ENCODE results near the gene DSG2.
A peak's percentile ranks its signal among the peaks of the same experiment; 100 is the strongest.

The DSG2 gene

GRCh38 chr18:31554776-31555175, 56.8 kb downstream of the DSG2 start:
- H3K36me3 Mint-ChIP-seq = no peaks in the 10 kb centered on the region
- ATAC-seq (replicated peaks) (no peak), DNase-seq (no peak)
- no peak overlapping the region for H3K4me3 Mint-ChIP-seq
- peaks cover 3 to 9% of the 10 kb centered on the region in 2 donors for H3K4me1 Mint-ChIP-seq
- no peak overlapping the region for H3K27ac Mint-ChIP-seq
- H3K27me3 Mint-ChIP-seq = peaks cover 0 to 14% of the 10 kb centered on the region in 2 donors
- H3K9me3 Mint-ChIP-seq = no peaks in the 10 kb centered on the region

GRCh38 chr18:31555971-31556747, 58.2 kb downstream of the DSG2 start:
- H3K9me3 Mint-ChIP-seq = no peaks in the 10 kb centered on the region
- H3K36me3 Mint-ChIP-seq = no peaks in the 10 kb centered on the region
- H3K27me3 Mint-ChIP-seq = peaks cover 0 to 14% of the 10 kb centered on the region in 2 donors
- peaks cover 3 to 9% of the 10 kb centered on the region in 2 donors for H3K4me1 Mint-ChIP-seq
- ATAC-seq (replicated peaks) (peak; percentile 76 to 82), DNase-seq (peak; percentile 28)
- H3K27ac Mint-ChIP-seq = no peak overlapping the region
- peak overlapping the region in 1 of 2 donors; percentile 41 for H3K4me3 Mint-ChIP-seq

GRCh38 chr18:31557446-31557845, 59.5 kb downstream of the DSG2 start:
- Mint-ChIP-seq H3K27me3 (peaks cover 0 to 14% of the 10 kb centered on the region in 2 donors), H3K36me3 (no peaks in the 10 kb centered on the region), H3K4me3 (no peak overlapping the region), H3K9me3 (no peaks in the 10 kb centered on the region), H3K27ac (no peak overlapping the region), H3K4me1 (peaks cover 3 to 9% of the 10 kb centered on the region in 2 donors)
- no peak for ATAC-seq (replicated peaks)
- no peak for DNase-seq

- H3K27ac Mint-ChIP-seq = no peak overlapping the region
- peaks cover 3 to 9% of the 10 kb centered on the region in 2 donors for H3K4me1 Mint-ChIP-seq
- H3K36me3 Mint-ChIP-seq = no peaks in the 10 kb centered on the region
- peaks cover 0 to 14% of the 10 kb centered on the region in 2 donors for H3K27me3 Mint-ChIP-seq
- H3K9me3 Mint-ChIP-seq = no peaks in the 10 kb centered on the region
- ATAC-seq (replicated peaks) (no peak), DNase-seq (no peak)
- H3K4me3 Mint-ChIP-seq = no peak overlapping the region
Observed at GRCh38 chr18:31558567-31558966, 60.6 kb downstream of the DSG2 start.

- DNase-seq = no peak
- Mint-ChIP-seq H3K36me3 (no peaks in the 10 kb centered on the region), H3K4me1 (no peaks in the 10 kb centered on the region), H3K27ac (no peak overlapping the region), H3K4me3 (no peak overlapping the region), H3K9me3 (no peaks in the 10 kb centered on the region), H3K27me3 (no peaks in the 10 kb centered on the region)
- no peak for ATAC-seq (replicated peaks)
Observed at GRCh38 chr18:31562726-31563125, 64.7 kb downstream of the DSG2 start.

- no peak for ATAC-seq (replicated peaks)
- no peaks in the 10 kb centered on the region for H3K36me3 Mint-ChIP-seq
- no peaks in the 10 kb centered on the region for H3K27me3 Mint-ChIP-seq
- H3K4me3 Mint-ChIP-seq = no peak overlapping the region
- no peaks in the 10 kb centered on the region for H3K9me3 Mint-ChIP-seq
- H3K27ac Mint-ChIP-seq = no peak overlapping the region
- DNase-seq = no peak
- no peaks in the 10 kb centered on the region for H3K4me1 Mint-ChIP-seq
Observed at GRCh38 chr18:31563778-31564177, 65.8 kb downstream of the DSG2 start.

GRCh38 chr18:31565345-31565744, 67.4 kb downstream of the DSG2 start:
- Mint-ChIP-seq H3K4me1 (no peaks in the 10 kb centered on the region), H3K27ac (no peak overlapping the region), H3K9me3 (no peaks in the 10 kb centered on the region), H3K36me3 (no peaks in the 10 kb centered on the region), H3K4me3 (no peak overlapping the region), H3K27me3 (no peaks in the 10 kb centered on the region)
- ATAC-seq (replicated peaks) = no peak
- DNase-seq = no peak

- ATAC-seq (replicated peaks) (no peak), DNase-seq (no peak)
- no peaks in the 10 kb centered on the region for H3K36me3 Mint-ChIP-seq
- H3K27ac Mint-ChIP-seq = no peak overlapping the region
- H3K4me1 Mint-ChIP-seq = no peaks in the 10 kb centered on the region
- no peak overlapping the region for H3K4me3 Mint-ChIP-seq
- no peaks in the 10 kb centered on the region for H3K27me3 Mint-ChIP-seq
- no peaks in the 10 kb centered on the region for H3K9me3 Mint-ChIP-seq
Observed at GRCh38 chr18:31565782-31566512, 68.0 kb downstream of the DSG2 start.

GRCh38 chr18:31566576-31567306, 68.8 kb downstream of the DSG2 start:
- Mint-ChIP-seq H3K9me3 (no peaks in the 10 kb centered on the region), H3K27me3 (no peaks in the 10 kb centered on the region), H3K4me1 (no peaks in the 10 kb centered on the region), H3K27ac (no peak overlapping the region), H3K36me3 (no peaks in the 10 kb centered on the region), H3K4me3 (no peak overlapping the region)
- DNase-seq (no peak), ATAC-seq (replicated peaks) (no peak)

- H3K36me3 Mint-ChIP-seq = no peaks in the 10 kb centered on the region
- H3K9me3 Mint-ChIP-seq = no peaks in the 10 kb centered on the region
- DNase-seq (no peak), ATAC-seq (replicated peaks) (no peak)
- no peak overlapping the region for H3K27ac Mint-ChIP-seq
- no peaks in the 10 kb centered on the region for H3K4me1 Mint-ChIP-seq
- no peaks in the 10 kb centered on the region for H3K27me3 Mint-ChIP-seq
- no peak overlapping the region for H3K4me3 Mint-ChIP-seq
Observed at GRCh38 chr18:31572368-31572767, 74.4 kb downstream of the DSG2 start.

- Mint-ChIP-seq H3K4me1 (no peaks in the 10 kb centered on the region), H3K36me3 (no peaks in the 10 kb centered on the region), H3K27ac (no peak overlapping the region), H3K4me3 (no peak overlapping the region), H3K27me3 (no peaks in the 10 kb centered on the region), H3K9me3 (no peaks in the 10 kb centered on the region)
- DNase-seq = no peak
- no peak for ATAC-seq (replicated peaks)
Observed at GRCh38 chr18:31573051-31573450, 75.1 kb downstream of the DSG2 start.

GRCh38 chr18:31574359-31574758, 76.4 kb downstream of the DSG2 start:
- Mint-ChIP-seq H3K4me3 (no peak overlapping the region), H3K27ac (no peak overlapping the region), H3K9me3 (no peaks in the 10 kb centered on the region), H3K4me1 (no peaks in the 10 kb centered on the region), H3K36me3 (no peaks in the 10 kb centered on the region), H3K27me3 (no peaks in the 10 kb centered on the region)
- no peak for ATAC-seq (replicated peaks)
- no peak for DNase-seq

GRCh38 chr18:31575515-31576257, 77.7 kb downstream of the DSG2 start:
- no peaks in the 10 kb centered on the region for H3K27me3 Mint-ChIP-seq
- no peaks in the 10 kb centered on the region for H3K4me1 Mint-ChIP-seq
- no peaks in the 10 kb centered on the region for H3K9me3 Mint-ChIP-seq
- no peak overlapping the region for H3K27ac Mint-ChIP-seq
- DNase-seq = no peak
- ATAC-seq (replicated peaks) = no peak
- H3K4me3 Mint-ChIP-seq = no peak overlapping the region
- no peaks in the 10 kb centered on the region for H3K36me3 Mint-ChIP-seq

GRCh38 chr18:31576670-31577069, 78.7 kb downstream of the DSG2 start:
- no peaks in the 10 kb centered on the region for H3K9me3 Mint-ChIP-seq
- no peak overlapping the region for H3K27ac Mint-ChIP-seq
- H3K36me3 Mint-ChIP-seq = no peaks in the 10 kb centered on the region
- no peaks in the 10 kb centered on the region for H3K4me1 Mint-ChIP-seq
- no peak overlapping the region for H3K4me3 Mint-ChIP-seq
- ATAC-seq (replicated peaks) (peak; percentile 53 to 60), DNase-seq (no peak)
- no peaks in the 10 kb centered on the region for H3K27me3 Mint-ChIP-seq

All from stimulated activated naive B cell treated with anti-CD40 and anti-IgM and Interleukin-4, amounts not matched to agents 10 μg/mL and 1 μg/mL and 100 μg/mL, for 72 hours (primary cell).